GM10266 (cell line): ENCODE data around the gene SORBS2.

Source experiments
- DNase-seq: peaks from one replicate; pipeline ENCODE4 v3.0.0; 2012; ENCODE audit errors: extremely low spot score
- CTCF ChIP-seq: IDR thresholded peaks from 2 replicates; pipeline ENCODE4 v1.5.1; 2012; ENCODE audit warnings: mild to moderate bottlenecking, low read depth; ENCODE audit not compliant: control insufficient read depth, insufficient read depth; ENCODE audit errors: missing control alignments

Gene SORBS2

GRCh38 chr4:185700048-185700447 is 111.9 kb downstream of the SORBS2 start:
- DNase-seq = no peak
- TF ChIP-seq CTCF = no peak

- no peak for DNase-seq
- TF ChIP-seq CTCF = no peak
Measured at GRCh38 chr4:185697488-185697887, 114.5 kb downstream of the SORBS2 start.

GRCh38 chr4:185695743-185696142 is 116.3 kb downstream of the SORBS2 start:
- TF ChIP-seq CTCF = no peak
- DNase-seq = no peak

- no peak for TF ChIP-seq CTCF
- no peak for DNase-seq
Measured at GRCh38 chr4:185693548-185694215, 118.3 kb downstream of the SORBS2 start.

GRCh38 chr4:185689407-185689806 is 122.6 kb downstream of the SORBS2 start:
- DNase-seq = no peak
- TF ChIP-seq CTCF = no peak

GRCh38 chr4:185685804-185686203 is 126.2 kb downstream of the SORBS2 start:
- DNase-seq = no peak

More at GRCh38 chr4:185685804-185686203, 126.2 kb downstream of the SORBS2 start:
- no peak for TF ChIP-seq CTCF
